ENCODE measurements around the gene MATN3. TPM values are rescaled to one million over a fixed set of nuclear protein-coding genes. Genes with fewer than 3 reads are reported as not detected.
A peak's percentile ranks its signal among the peaks of the same experiment; 100 is the strongest.

The MATN3 gene
- total RNA-seq, 1 donor from 2014 or later, result 0.26 TPM

DNA sequence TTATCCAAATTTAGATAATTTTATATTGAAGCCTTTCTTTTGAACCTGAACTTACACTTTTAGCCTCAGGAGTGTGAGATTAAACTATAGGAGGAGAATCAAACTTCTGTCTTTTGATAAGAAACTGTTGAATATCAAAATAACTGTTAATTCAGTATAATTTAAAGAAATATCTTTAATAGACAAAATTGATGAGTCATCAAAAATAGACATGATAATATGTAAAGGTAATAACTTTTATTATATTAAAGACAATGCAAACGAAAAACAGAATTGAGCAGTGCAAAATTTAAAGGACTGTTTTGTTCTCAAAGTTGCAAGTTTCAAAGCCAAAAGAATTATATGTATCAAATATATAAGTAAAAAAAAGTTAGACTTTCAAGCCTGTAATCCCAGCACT, 20.6 kb downstream of the MATN3 start:
- TF ChIP-seq, protein P1, sequence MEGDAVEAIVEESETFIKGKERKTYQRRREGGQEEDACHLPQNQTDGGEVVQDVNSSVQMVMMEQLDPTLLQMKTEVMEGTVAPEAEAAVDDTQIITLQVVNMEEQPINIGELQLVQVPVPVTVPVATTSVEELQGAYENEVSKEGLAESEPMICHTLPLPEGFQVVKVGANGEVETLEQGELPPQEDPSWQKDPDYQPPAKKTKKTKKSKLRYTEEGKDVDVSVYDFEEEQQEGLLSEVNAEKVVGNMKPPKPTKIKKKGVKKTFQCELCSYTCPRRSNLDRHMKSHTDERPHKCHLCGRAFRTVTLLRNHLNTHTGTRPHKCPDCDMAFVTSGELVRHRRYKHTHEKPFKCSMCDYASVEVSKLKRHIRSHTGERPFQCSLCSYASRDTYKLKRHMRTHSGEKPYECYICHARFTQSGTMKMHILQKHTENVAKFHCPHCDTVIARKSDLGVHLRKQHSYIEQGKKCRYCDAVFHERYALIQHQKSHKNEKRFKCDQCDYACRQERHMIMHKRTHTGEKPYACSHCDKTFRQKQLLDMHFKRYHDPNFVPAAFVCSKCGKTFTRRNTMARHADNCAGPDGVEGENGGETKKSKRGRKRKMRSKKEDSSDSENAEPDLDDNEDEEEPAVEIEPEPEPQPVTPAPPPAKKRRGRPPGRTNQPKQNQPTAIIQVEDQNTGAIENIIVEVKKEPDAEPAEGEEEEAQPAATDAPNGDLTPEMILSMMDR (IDR thresholded peaks at IDR 0.05; ENCODE audit: insufficient read depth, low read length, severe bottlenecking), result no peak
- FAIRE-seq, result no peak
- Histone ChIP-seq H3K4me3 (ENCODE audit: low read depth, low read length) (no peak overlapping the region), H3K27me3 (ENCODE audit: control insufficient read depth, insufficient read depth, low read length) (no peaks in the 10 kb centered on the region), H3K36me3 (ENCODE audit: control insufficient read depth, insufficient read depth, low read length) (no peaks in the 10 kb centered on the region)
- DNase-seq (ENCODE audit: low read depth), result no peak

- Histone ChIP-seq H3K4me3 (ENCODE audit: low read depth, low read length) (peak overlapping the region; percentile 93), H3K27me3 (ENCODE audit: control insufficient read depth, insufficient read depth, low read length) (no peaks in the 10 kb centered on the region), H3K36me3 (ENCODE audit: control insufficient read depth, insufficient read depth, low read length) (peaks cover 2% of the 10 kb centered on the region)
- TF ChIP-seq, protein P1 (IDR thresholded peaks at IDR 0.05; ENCODE audit: insufficient read depth, low read length, severe bottlenecking), result no peak
- FAIRE-seq, result no peak
- no peak for DNase-seq (ENCODE audit: low read depth)
These were observed 22.1 kb downstream of the MATN3 start for GRCh38 chr2:19990416-19990728.

DNA sequence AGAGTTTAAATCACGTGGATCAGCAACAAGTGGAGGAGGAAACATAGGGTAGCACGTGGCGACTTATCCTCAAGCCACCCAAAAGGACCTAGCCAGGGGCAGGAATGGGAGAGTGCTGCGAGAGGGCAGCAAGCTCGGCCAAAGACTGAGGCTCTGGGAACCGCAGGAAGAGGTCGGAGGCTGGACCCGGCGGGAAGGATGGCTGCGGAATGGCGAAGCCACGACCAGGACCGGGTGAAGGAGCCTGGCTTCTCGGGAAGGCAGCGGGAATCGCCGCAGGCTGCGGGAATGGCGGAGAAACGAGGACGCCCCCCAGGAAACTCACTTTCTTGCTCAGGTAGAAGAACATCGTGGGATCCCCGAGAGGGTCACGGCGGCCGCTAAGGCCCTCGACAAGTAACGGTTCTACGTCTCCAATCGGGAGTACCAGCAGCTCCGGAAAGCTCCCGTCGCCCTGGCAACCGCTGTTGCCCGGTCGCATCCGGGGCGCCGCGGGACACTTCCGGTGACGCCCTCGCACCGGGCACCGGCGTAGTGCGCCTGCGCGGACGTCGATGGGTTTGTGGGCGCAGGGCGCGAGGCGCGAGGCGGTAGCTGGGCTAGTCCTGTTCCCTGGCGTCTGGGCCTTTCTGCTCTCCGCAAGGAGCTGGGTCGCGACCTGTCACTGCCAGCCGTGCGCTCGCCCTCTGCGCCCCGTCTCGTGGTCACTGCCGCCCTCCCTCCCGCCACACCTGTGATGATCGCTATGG, 22.6 kb downstream of the MATN3 start, which contains the start of gene WDR35:
WDR35 (minus strand) TSS at position 439 of the 749 bp plus-strand sequence; CDS start at position 349, 90 bp downstream.
- DNase-seq (ENCODE audit: low read depth), result peak; percentile 75
- no peak for FAIRE-seq
- H3K27me3 ChIP-seq (ENCODE audit: control insufficient read depth, insufficient read depth, low read length), result no peaks in the 10 kb centered on the region
- peak within 1 kb of the TSS; percentile 93 for H3K4me3 ChIP-seq (ENCODE audit: low read depth, low read length)
- TF ChIP-seq, protein P1 (IDR thresholded peaks at IDR 0.05; ENCODE audit: insufficient read depth, low read length, severe bottlenecking), result no peak
- peaks cover 3% of the 10 kb centered on the region for H3K36me3 ChIP-seq (ENCODE audit: control insufficient read depth, insufficient read depth, low read length)

GRCh38 chr2:19989342-19989666, 23.2 kb downstream of the MATN3 start:
- peak overlapping the region; percentile 93 for H3K4me3 ChIP-seq (ENCODE audit: low read depth, low read length)
- FAIRE-seq (no peak), DNase-seq (ENCODE audit: low read depth) (no peak)
- TF ChIP-seq, protein P1 (IDR thresholded peaks at IDR 0.05; ENCODE audit: insufficient read depth, low read length, severe bottlenecking), result no peak
- H3K36me3 ChIP-seq (ENCODE audit: control insufficient read depth, insufficient read depth, low read length), result peaks cover 3% of the 10 kb centered on the region
- H3K27me3 ChIP-seq (ENCODE audit: control insufficient read depth, insufficient read depth, low read length), result no peaks in the 10 kb centered on the region

DNA sequence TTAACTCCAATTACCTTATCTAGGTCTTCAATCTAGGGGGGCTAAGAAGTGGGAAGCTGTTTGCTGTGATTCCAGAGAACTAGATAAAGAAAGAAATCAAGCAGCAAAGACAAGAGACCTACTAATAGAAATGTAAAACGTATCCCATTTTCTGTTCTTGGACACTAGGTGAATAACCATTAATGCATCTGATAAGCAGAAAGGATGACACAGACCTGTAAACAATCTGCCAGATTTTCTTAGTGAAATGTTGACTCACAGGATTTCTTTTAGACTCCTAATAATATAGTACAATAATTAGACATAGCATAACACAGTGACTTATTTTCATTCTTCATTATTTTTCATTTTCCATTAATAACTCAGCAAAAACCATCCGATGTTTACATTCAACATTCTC, 23.9 kb downstream of the MATN3 start:
- DNase-seq (ENCODE audit: low read depth), result peak; percentile 48
- H3K27me3 ChIP-seq (ENCODE audit: control insufficient read depth, insufficient read depth, low read length), result no peaks in the 10 kb centered on the region
- no peak for FAIRE-seq
- no peak overlapping the region for H3K4me3 ChIP-seq (ENCODE audit: low read depth, low read length)
- TF ChIP-seq, protein P1 (IDR thresholded peaks at IDR 0.05; ENCODE audit: insufficient read depth, low read length, severe bottlenecking), result no peak
- H3K36me3 ChIP-seq (ENCODE audit: control insufficient read depth, insufficient read depth, low read length), result peaks cover 3% of the 10 kb centered on the region

GRCh38 chr2:19987936-19988335, 24.5 kb downstream of the MATN3 start:
- FAIRE-seq, result no peak

More at GRCh38 chr2:19987936-19988335, 24.5 kb downstream of the MATN3 start:
- TF ChIP-seq, protein P1 (IDR thresholded peaks at IDR 0.05; ENCODE audit: insufficient read depth, low read length, severe bottlenecking), result no peak
- no peak for DNase-seq (ENCODE audit: low read depth)
- Histone ChIP-seq H3K27me3 (ENCODE audit: control insufficient read depth, insufficient read depth, low read length) (no peaks in the 10 kb centered on the region), H3K4me3 (ENCODE audit: low read depth, low read length) (no peak overlapping the region), H3K36me3 (ENCODE audit: control insufficient read depth, insufficient read depth, low read length) (peaks cover 3% of the 10 kb centered on the region)
